ENCODE results near the gene NKX2-2.

DNA sequence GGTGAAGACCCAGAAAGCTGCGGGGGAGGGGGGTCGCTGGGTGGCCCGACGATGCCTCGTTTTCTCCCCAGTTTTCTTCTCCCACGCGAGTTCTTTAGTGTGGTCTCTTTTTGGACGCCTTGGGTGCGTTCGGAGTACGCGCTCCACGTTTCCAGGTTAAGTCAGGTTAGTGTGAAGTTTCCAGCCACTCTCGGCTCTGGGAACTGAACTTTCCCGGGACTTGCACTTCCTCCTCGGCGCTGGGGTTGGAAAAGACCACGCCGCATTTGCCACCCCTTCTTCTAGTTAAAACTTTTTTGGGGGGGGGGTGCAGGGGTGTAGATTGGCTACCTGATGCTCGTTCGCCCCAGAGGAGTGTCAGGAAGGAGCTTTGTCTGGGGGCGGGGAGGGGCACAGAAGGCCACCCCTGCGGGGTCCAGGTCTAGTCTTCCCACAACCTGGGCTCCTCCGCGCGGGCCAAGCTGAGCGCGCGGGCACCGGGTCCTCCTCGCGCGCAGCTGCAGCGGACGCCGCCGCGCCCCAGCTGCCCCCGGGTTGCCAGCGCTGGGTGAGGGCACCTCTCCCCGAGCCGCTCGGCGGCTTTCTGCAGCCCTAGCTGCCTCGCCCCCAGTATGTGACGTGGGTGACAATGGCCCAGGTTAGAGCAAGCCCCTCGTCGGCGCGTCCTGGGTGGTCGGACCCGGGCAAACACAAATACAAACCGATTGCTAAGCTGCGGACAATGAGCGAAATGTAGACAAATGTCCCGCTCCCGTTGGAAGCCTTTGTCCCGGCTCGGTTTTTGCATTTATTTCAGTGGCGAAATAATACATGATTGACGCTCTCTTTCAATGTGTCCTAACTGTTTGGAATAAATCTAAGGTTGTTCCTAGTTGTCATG is 1.7 kb upstream of the NKX2-2 start:
- TF ChIP-seq CTCF (conservative IDR thresholded peaks at IDR 0.05; ENCODE audit: low read depth, low read length) (no peak), EZH2 (IDR thresholded peaks at IDR 0.05; ENCODE audit: borderline replicate concordance, low read depth, low read length, poor library complexity, severe bottlenecking) (no peak)
